HG03045 (cell line): ENCODE results near the gene C16orf78.
"Not testable (repeated sequence)": the region's sequence is repeated elsewhere in the genome, so short reads cannot be mapped to it uniquely, and the experiment has no call there.

Experiments used
- ATAC-seq: cut with Tn5 transposase; IDR thresholded peaks from one replicate; pipeline ENCODE4 v1.9.1; 2021; ENCODE audit warnings: mild to moderate bottlenecking, moderate library complexity; ENCODE audit not compliant: unreplicated experiment

The C16orf78 gene

DNA sequence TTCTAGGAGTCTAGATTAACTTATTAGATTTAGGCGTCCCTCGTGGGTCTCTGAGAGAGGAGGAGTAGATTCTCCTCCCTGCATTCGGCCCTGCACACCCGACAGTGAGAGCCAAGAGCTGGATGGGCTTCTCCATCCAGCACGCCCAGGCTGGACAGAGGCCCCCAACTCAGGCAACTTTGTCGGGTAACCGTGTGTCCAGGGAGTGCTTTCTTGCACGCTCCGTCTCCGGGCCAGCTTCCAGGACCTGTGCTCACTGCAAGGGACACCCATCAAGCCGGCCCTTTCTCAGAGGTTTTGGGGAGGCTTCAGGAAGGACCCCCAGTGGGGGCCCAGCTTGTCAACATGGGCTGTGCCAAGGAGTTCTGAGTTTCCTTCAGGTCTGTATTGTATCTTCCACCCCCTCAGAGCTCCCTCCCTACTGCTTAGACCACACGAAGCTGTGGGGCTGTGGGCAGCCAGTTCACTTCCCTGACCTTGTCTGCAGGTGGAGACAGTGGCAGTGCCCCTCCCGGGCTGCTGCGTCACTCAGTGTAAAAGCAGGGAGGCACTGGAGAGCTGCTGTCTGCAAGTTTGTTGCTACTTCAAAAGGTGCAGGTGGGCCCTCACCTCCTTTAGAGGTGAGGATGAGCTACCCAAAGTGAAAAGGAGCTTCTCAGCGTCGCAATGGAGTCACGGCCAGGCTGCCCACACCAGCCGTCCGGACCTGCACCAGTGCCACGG is 24.0 kb upstream of the C16orf78 start:
- ATAC-seq = no peak

GRCh38 chr16:49350265-49351095 is 23.1 kb upstream of the C16orf78 start:
- no peak for ATAC-seq

DNA sequence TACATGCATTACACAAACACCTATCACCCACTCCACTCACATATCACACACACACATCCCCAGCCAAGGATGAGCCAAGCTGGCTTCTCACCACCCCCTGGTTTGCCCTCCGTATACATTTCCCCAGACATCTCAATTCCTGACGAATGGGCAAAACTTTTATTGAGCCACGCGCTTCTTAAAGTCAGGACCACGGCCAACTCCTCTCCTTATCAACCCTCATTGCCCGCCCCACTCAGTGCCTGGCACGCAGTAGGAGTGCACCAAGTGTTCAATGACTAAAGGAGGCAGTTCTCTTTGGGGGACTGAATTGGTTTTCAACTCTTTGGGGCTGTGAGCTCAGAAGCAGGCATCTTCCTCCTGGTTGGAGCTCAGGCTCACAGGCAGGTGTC is 22.5 kb upstream of the C16orf78 start:
- ATAC-seq = no peak

DNA sequence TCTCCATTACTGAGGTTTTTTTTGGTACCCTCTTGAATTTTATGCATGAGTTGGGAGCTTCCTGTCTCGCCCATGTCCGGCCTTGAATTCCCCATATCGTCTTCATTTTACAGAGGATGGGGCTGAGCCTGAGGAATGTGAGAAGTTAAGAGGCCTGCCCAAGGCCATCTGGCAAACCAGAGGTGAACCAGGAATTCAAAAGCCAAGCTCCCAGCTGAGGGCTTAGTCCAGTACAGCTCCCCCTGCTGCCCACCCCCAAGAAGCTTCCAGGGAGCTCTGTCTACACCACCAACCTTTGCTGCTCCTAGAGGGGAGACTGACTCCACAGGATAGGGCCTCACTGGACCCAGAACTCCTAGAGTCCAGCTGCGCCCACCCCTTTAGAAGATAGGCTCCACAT is 20.7 kb upstream of the C16orf78 start:
- no peak for ATAC-seq

DNA sequence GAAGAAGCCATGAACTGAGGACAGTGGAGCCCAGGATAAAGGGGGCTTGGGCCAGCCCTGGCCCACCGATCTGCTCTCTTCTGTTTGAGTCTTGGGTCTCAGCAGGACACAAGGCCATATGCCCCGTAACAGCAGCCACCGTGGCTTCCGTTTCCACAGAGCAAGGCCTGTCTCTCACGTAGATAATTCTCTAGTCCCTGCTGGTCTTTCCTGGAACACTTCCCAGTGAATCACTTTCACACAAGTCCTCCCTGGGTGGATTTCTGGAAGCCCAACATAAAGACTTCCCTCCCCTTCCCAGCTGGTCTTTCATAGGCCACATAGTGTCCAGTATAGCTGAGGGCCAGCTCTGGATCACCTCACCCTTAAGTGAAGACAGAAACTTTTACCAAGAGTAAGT is 19.9 kb upstream of the C16orf78 start:
- no peak for ATAC-seq

- no peak for ATAC-seq
Measured at GRCh38 chr16:49354101-49354500, 19.5 kb upstream of the C16orf78 start.

DNA sequence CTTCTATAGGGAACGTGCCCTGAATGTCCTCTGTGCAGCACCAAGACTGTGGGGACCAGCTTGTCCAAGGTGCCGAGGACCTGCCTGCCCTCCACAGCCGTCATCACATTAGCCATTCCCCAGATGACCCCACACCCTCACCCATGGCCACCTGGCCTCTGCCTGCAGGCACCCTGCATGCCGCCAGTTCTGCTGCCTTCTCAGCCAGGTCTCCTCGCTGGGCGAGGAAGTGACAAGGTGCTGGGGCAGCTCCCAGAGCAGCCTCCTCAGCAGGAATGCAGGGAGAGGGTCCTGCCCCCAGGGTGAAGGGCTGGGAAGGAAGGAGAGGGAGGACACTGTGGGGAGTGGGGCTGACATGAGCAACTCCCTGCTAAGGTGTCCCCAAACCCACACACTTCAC is 18.6 kb upstream of the C16orf78 start:
- ATAC-seq = no peak

DNA sequence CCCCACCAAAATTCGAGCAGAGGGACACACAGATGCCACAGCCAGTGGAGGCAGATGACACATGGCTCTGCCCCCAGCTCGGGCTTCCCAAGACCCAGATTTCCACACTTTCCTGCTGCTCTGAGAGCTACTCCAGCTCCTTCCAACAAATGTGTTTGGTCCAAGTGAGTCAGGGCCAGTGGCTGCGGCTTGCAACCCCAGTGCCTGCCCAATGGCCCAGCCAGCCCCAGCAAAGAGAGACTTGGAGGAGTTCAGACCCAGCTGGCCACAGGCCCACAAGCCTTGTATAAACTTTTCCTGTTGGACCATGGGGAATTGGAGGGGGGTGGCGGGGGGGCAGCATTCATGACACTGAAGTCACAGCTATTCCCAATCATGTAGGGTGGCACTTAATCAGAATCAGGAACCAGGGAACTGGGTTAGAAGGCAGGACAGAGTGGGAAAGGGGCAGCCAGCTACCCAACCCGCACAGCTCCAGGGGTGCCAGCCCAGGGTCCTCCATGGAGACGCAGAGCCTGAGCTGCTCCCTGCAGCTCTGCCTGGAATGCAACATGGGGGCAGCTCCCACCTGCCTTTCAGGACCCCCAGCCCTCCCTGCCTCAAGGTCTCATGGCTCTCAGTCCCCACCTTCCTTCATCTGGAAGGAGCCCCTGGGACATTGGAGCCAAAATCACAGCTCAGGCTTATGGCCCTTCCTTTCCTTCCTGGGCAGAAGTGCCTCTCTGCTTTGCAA is 17.5 kb upstream of the C16orf78 start:
- no peak for ATAC-seq

DNA sequence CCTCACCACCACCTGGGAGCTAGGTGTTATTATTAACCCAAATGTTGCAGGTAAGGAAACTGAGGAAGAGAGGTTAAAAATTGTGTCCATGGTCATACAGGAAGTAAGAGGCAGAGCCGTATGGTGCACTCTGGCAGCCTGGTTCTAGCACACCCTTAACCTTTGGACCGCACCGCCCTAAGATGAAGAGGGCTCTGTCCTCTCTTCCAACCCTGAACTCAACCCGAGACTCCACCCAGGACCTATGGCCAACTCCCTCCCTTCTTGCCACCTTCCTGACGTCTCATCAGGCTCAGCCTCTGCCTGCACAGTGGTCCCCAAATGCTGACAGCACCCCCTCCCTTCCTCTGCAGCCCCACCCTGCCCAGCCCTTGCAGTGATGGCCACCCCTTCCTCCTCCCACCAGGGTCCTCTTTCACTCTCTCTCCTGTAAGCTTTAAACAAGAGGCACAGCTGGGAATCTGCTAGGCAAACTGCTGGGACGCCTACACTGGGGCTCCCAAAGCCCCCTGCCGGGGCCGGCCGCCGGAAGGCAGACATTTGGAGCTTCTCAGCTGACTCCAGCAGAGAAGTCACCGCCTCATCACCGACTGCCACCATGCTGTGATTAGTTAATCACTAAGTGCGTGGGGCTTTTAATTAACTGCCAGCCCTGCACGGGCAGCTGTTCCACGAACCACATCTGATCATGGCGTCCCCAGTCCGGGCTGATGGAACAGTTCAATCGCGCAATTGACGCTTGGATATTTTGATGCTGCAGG is 16.7 kb upstream of the C16orf78 start:
- no peak for ATAC-seq

DNA sequence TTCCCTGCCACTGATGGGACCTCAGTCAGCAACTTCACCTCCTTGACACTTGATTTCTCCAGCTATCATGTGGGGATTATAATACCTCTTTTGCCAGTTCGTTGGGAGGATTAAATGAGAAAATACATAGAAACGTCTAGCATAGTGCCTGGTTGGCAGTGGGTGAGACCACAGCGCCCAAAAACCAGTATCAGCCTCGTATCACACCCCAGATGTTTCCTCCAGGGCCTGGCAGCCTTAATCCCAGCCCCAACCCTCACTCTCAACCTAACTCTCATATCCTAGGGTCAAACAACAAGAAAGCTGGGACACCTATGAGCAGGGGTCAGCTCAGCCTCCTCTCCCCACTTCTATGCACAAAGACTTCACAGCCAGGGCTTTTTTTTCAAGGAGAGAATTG is 14.0 kb upstream of the C16orf78 start:
- no peak for ATAC-seq

DNA sequence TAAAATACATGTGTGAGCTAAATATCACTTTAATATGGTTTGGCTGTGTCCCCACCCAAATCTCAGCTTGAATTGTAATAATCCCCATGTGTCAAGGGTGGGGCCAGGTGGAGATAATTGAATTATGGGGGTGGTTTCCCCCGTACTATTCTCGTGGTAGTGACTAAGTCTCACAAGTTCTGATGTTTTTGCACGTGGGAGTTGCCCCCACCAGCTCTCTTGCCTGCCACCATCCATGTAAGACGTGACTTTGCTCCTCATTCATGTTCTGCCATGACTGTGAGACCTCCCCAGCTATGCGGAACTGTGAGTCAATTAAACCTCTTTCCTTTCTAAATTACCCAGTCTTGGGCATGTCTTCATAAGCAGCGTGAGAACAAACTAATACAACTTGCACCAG is 11.9 kb upstream of the C16orf78 start:
- not testable (repeated sequence) for ATAC-seq

DNA sequence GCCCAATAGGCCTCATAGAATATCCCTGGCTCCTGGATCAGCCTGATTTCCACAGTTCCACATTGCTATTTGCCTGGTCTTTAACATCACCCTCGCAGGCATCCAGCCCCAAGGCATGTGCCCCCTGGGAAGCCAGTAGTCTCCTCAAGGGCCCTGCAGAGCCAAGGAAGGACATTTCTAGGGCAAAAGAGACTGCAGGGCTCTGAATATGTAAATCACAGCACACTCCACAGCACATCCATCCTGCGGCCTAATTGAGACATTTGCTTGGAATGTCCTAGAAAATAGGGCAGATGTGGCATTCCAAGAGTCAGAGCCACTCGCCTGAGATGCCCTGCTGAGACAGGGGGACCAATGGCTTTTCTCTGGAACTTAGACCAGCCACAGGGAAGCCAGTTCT is 11.4 kb upstream of the C16orf78 start:
- no peak for ATAC-seq

GRCh38 chr16:49365711-49366509 is 7.7 kb upstream of the C16orf78 start:
- peak; percentile 87 for ATAC-seq

- peak; percentile 66 for ATAC-seq
Measured at GRCh38 chr16:49366669-49367068, 6.9 kb upstream of the C16orf78 start.

DNA sequence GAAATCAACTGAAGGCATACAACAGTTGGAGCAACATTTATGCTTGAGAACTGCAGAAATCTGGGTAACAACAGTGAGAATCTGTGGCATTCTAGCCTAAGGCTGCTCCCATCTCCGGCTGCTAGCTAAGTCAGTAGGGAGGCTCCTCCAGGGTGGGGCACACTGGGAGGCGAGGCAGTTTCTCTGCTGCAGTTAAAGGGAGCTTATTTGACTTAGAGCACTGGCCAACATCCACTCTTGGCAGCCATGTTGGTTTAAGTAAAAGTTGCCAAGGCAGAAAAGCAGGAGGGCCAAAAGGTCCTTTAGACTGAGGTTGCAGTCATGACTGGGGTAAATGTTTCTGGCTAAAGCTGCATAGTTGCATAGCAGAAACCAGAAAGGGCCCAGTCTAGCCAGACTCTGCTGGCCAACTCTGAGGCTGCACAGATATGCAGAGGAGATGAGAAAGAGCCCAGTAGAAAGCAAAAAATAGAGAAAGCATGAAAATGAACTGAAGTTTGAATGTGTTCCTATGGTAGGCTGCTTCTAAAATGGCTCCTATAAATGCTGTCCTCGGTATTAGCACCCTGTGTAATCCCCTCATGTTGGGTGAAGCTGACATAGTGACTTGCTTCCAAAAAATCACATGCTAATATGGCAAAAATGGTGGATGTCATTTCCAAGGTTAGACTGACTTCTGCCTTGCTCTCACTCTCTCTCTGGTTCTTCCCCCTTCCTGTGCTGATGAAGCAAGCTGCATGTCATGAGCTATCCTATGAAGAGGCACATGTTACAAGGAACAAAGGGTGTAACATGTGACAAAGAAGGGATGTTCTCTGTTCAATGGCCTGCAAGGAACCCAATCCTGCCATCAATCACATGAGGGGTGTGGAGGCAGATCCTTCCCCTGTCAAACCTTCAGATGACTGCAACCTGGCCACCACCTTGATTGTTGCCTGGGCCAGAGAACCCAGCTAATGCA is 3.7 kb upstream of the C16orf78 start:
- no peak for ATAC-seq

GRCh38 chr16:49376206-49376605 is 2.6 kb downstream of the C16orf78 start:
- ATAC-seq = no peak

DNA sequence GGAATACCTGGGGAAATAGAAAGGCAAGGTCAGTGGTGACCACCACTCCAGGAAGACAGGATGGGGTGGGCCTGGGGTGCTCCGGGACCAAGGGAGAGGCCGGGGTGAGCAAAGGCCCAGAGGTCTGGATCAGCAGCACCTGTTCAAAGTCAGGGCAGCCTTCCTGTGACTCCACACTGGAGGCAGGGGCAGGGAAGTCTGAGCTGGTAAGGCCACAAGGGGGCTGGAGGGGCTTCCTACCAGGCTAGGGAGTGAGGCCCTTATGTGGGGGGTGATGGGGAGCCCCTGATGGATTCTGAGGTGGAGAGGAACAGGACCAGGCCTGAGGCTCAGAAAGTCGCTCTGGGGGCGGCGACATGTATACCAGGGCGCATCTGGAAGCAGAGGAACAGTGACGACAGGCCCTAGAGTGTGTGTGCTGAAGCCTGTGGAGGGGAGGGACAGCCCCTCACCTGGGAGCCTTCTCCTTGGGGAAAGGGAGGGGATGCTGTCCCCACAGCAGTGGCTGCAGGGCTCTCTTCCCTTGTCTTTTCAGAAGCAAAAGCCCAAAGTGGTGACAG is 3.7 kb downstream of the C16orf78 start:
- no peak for ATAC-seq

DNA sequence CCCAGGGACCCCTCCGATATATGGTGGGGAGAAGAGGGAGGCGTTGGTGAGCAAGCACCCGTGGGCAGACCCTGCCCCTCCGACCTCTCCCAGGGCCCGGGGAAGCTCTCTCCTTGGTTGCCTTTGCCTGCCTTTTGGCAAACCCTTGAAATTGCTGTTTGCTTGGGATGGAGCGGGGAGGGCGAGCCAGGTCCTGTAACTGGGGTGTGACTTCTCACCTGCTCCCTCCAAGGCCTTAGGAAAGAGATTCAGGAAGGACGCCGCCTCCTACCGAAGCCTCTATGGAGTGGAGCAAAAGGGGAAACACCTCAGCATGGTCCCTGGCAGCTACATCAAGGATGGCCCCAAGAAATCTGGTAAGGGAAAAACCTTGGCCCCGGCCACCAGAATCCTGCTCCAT is 4.6 kb downstream of the C16orf78 start:
- ATAC-seq = no peak

- no peak for ATAC-seq
Measured at GRCh38 chr16:49378816-49379215, 5.2 kb downstream of the C16orf78 start.
